ENCODE data around the gene RCAN3. TPM values are rescaled to one million over a fixed set of nuclear protein-coding genes. Genes with fewer than 3 reads are reported as not detected.
A peak's percentile ranks its signal among the peaks of the same experiment; 100 is the strongest.

The RCAN3 gene
- total and polyA plus RNA-seq, 2 of the 13 experiments (the other 11 are each of a cell fraction or from before 2014, with no cell fraction given): 12.2 to 13.3 TPM

GRCh38 chr1:24502065-24502708, 449 bp upstream of the RCAN3 start (continued):
- TF ChIP-seq ZNF770 (CRISPR knock-in tag; IDR thresholded peaks at IDR 0.05) (no peak), NPAS2 (CRISPR knock-in tag; IDR thresholded peaks at IDR 0.05; ENCODE audit: borderline replicate concordance) (no peak), DBP (CRISPR knock-in tag; IDR thresholded peaks at IDR 0.05; ENCODE audit: not compliant biosample characterization) (no peak), BHLHE40 (IDR thresholded peaks at IDR 0.05; ENCODE audit: low read length) (no peak), ZNF431 (CRISPR knock-in tag; IDR thresholded peaks at IDR 0.05; ENCODE audit: borderline replicate concordance, low read depth) (no peak), ZNF234 (CRISPR knock-in tag; conservative IDR thresholded peaks at IDR 0.05) (no peak), KLF13 (CRISPR knock-in tag; IDR thresholded peaks at IDR 0.05) (no peak), ZNF280D (CRISPR knock-in tag; IDR thresholded peaks at IDR 0.05) (no peak), POGZ (CRISPR knock-in tag; IDR thresholded peaks at IDR 0.05) (peak; percentile 25; the same call in 1 of the 2 replicates), SP4 (CRISPR knock-in tag; IDR thresholded peaks at IDR 0.05) (no peak), ZBTB49 (CRISPR knock-in tag; IDR thresholded peaks at IDR 0.05; ENCODE audit: borderline replicate concordance) (no peak), GABPA (IDR thresholded peaks at IDR 0.05; ENCODE audit: low read depth, low read length) (no peak), GABPA (CRISPR knock-in tag; IDR thresholded peaks at IDR 0.05; ENCODE audit: low read depth) (peak; percentile 35; the same call in 1 of the 2 replicates), ZNF264 (CRISPR knock-in tag; IDR thresholded peaks at IDR 0.05) (no peak), TGIF2 (CRISPR knock-in tag; IDR thresholded peaks at IDR 0.05) (no peak; the same call in 1 of the 2 replicates), HIC2 (CRISPR knock-in tag; IDR thresholded peaks at IDR 0.05; ENCODE audit: low read depth) (no peak)
- TF ChIP-seq, protein P1, sequence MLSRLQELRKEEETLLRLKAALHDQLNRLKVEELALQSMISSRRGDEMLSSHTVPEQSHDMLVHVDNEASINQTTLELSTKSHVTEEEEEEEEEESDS (CRISPR knock-in tag; IDR thresholded peaks at IDR 0.05; ENCODE audit: borderline replicate concordance): no peak

Measured in HepG2 (cell line).